HEK293 (cell line): ENCODE measurements around the gene MRPL36.

Experiments
- CTCF ChIA-PET: fragments of 350-600 bp; formaldehyde crosslinking; extraction: SDS; loops from one replicate; lab custom pipeline; 2021; ENCODE audit warnings: antibody characterized with exemption; lab: Yijun Ruan, JAX
- POLR2A ChIA-PET: fragments of 300-600 bp; formaldehyde crosslinking; extraction: SDS; loops from one replicate; lab custom pipeline; 2020; ENCODE audit warnings: antibody characterized with exemption, inconsistent platforms; lab: Yijun Ruan, JAX
- H3K27ac ChIP-seq: fragments of 200-500 bp; sonication (Bioruptor generic); 2 replicates; pipeline ENCODE4 v1.5.1; 2014; ENCODE audit warnings: low read depth, low read length, control low read depth, inconsistent platforms; ENCODE audit errors: extremely low read depth
- H3K36me3 ChIP-seq, 2 experiments: fragments of 200-500 bp in 1 of 2; sonication (Bioruptor generic) in 1 of 2; 1 replicate in 1 of 2; 2 replicates in 1 of 2; pipeline ENCODE4 v1.5.1; 2014 to 2017; ENCODE audit warnings: inconsistent platforms in 2 of 2, low read length in 2 of 2; ENCODE audit not compliant: control insufficient read depth in 2 of 2, insufficient read depth in 1 of 2
- H3K4me1 ChIP-seq: fragments of 200-500 bp; sonication (Bioruptor generic); 2 replicates; pipeline ENCODE4 v1.5.1; 2014; ENCODE audit warnings: mild to moderate bottlenecking, low read length, inconsistent platforms; ENCODE audit not compliant: control insufficient read depth, insufficient read depth
- H3K4me3 ChIP-seq: 2 replicates; pipeline ENCODE4 v1.5.1; 2011; ENCODE audit warnings: low read depth, mild to moderate bottlenecking, control low read depth, low read length, moderate library complexity
- H3K9me3 ChIP-seq: fragments of 200-500 bp; sonication (Bioruptor generic); 2 replicates; pipeline ENCODE4 v1.5.1; 2014; ENCODE audit warnings: low read depth, low read length, inconsistent platforms; ENCODE audit not compliant: control insufficient read depth, insufficient read depth
- MZF1 ChIP-seq: fragments of 450-650 bp; formaldehyde crosslinking; IDR thresholded peaks from 2 replicates; pipeline ENCODE4 v1.5.1; 2017; ENCODE audit warnings: missing biosample characterization, missing genetic modification characterization, borderline replicate concordance
- SALL2 ChIP-seq: fragments of 450-650 bp; formaldehyde crosslinking; IDR thresholded peaks from 2 replicates; pipeline ENCODE4 v1.5.0; 2017; ENCODE audit warnings: missing biosample characterization, mild to moderate bottlenecking, missing genetic modification characterization, borderline replicate concordance
- SETDB1 ChIP-seq: IDR thresholded peaks from one replicate; pipeline ENCODE4 v1.6.1; 2017; ENCODE audit warnings: mild to moderate bottlenecking, low read length, moderate library complexity, mixed read lengths; ENCODE audit not compliant: insufficient read length
- SP7 ChIP-seq: fragments of 450-650 bp; formaldehyde crosslinking; IDR thresholded peaks from 2 replicates; pipeline ENCODE4 v1.5.1; 2016; ENCODE audit warnings: missing biosample characterization, missing genetic modification characterization
- ZNF146 ChIP-seq: fragments of 450-650 bp; formaldehyde crosslinking; IDR thresholded peaks from 2 replicates; pipeline ENCODE4 v1.5.1; 2016; ENCODE audit warnings: missing biosample characterization, missing genetic modification characterization
- ZNF19 ChIP-seq: fragments of 450-650 bp; formaldehyde crosslinking; IDR thresholded peaks from 2 replicates; pipeline ENCODE4; 2016; ENCODE audit warnings: missing biosample characterization, missing genetic modification characterization, low read depth
- ZNF2 ChIP-seq: fragments of 450-650 bp; formaldehyde crosslinking; IDR thresholded peaks from 2 replicates; pipeline ENCODE4 v1.5.1; 2016; ENCODE audit warnings: missing biosample characterization, missing genetic modification characterization
- ZNF221 ChIP-seq: fragments of 450-650 bp; formaldehyde crosslinking; IDR thresholded peaks from 2 replicates; pipeline ENCODE4 v1.5.1; 2017; ENCODE audit warnings: missing biosample characterization, missing genetic modification characterization, borderline replicate concordance
- ZNF416 ChIP-seq: fragments of 450-650 bp; formaldehyde crosslinking; IDR thresholded peaks from 2 replicates; pipeline ENCODE4 v1.5.1; 2016; ENCODE audit warnings: missing biosample characterization, missing genetic modification characterization
- ZNF423 ChIP-seq: fragments of 450-650 bp; formaldehyde crosslinking; IDR thresholded peaks from 2 replicates; pipeline ENCODE4 v1.5.1; 2016; ENCODE audit warnings: missing biosample characterization, missing genetic modification characterization
- ZNF571 ChIP-seq: fragments of 450-650 bp; formaldehyde crosslinking; IDR thresholded peaks from 2 replicates; pipeline ENCODE4 v1.5.0; 2017; ENCODE audit warnings: missing biosample characterization, missing genetic modification characterization
- ZSCAN30 ChIP-seq: fragments of 450-650 bp; IDR thresholded peaks from 2 replicates; pipeline ENCODE4 v1.5.1; 2018; ENCODE audit warnings: missing biosample characterization, mild to moderate bottlenecking, missing genetic modification characterization, moderate library complexity
- TF ChIP-seq, protein P1 (sequence below): fragments of 450-650 bp; formaldehyde crosslinking; IDR thresholded peaks from 2 replicates; pipeline ENCODE4 v1.5.1; 2016; ENCODE audit warnings: missing biosample characterization, missing genetic modification characterization
- TF ChIP-seq, protein P2 (sequence below): fragments of 450-650 bp; formaldehyde crosslinking; IDR thresholded peaks from 2 replicates; pipeline ENCODE4 v1.5.1; 2016; ENCODE audit warnings: missing biosample characterization, missing genetic modification characterization

The MRPL36 gene

DNA sequence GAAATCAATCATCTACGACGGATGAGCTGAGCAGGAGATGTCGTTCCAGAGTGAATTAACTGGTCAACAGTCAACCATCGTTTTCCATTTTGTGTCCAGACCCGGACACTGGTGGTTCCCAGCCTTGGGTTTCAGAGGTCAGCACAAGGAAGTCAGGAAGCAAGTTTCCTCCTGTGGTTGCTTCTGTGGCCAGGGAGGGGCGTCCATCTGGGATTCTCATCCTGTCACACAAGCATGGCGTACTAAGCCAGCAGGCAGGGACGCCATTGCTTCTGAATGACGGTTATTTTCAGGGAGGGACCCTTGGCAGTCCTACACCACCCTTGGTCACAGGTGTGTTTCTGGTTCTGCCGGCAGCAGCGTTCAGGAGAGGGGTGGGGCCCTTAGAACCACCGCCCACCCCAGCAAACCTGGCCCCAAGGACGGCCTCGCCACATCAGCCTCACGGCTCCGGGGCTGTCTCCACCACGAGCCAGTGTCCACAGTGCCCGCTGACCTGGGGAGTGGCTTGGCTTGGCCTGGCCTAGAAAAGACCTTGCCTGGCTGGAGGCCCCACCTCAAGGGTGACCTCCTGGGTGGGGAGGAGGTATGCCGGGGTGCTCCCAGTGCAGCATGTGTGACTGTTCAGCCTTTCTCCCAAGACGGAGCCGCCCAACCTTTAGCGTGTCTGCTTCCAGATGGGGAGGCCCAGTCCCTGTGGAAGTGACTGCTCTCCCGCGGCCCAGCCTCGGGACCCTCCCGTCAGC is 26.8 kb upstream of the MRPL36 start:
- peaks cover 22 to 48% of the 10 kb centered on the region in 2 experiments for H3K36me3 ChIP-seq
- POLR2A ChIA-PET = no interaction called here
- H3K4me1 ChIP-seq = no peaks in the 10 kb centered on the region
- TF ChIP-seq ZNF416 (no peak), MZF1 (tag by site-specific recombination) (no peak), SALL2 (tag by site-specific recombination) (no peak), ZNF146 (tag by site-specific recombination) (no peak), SP7 (tag by site-specific recombination) (no peak), ZNF221 (tag by site-specific recombination) (no peak), ZNF2 (tag by site-specific recombination) (no peak), ZNF571 (tag by site-specific recombination) (no peak), SETDB1 (no peak), ZNF19 (tag by site-specific recombination) (no peak)
- TF ChIP-seq, protein P1, sequence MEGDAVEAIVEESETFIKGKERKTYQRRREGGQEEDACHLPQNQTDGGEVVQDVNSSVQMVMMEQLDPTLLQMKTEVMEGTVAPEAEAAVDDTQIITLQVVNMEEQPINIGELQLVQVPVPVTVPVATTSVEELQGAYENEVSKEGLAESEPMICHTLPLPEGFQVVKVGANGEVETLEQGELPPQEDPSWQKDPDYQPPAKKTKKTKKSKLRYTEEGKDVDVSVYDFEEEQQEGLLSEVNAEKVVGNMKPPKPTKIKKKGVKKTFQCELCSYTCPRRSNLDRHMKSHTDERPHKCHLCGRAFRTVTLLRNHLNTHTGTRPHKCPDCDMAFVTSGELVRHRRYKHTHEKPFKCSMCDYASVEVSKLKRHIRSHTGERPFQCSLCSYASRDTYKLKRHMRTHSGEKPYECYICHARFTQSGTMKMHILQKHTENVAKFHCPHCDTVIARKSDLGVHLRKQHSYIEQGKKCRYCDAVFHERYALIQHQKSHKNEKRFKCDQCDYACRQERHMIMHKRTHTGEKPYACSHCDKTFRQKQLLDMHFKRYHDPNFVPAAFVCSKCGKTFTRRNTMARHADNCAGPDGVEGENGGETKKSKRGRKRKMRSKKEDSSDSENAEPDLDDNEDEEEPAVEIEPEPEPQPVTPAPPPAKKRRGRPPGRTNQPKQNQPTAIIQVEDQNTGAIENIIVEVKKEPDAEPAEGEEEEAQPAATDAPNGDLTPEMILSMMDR (tag by site-specific recombination) = no peak
- TF ChIP-seq, protein P2, sequence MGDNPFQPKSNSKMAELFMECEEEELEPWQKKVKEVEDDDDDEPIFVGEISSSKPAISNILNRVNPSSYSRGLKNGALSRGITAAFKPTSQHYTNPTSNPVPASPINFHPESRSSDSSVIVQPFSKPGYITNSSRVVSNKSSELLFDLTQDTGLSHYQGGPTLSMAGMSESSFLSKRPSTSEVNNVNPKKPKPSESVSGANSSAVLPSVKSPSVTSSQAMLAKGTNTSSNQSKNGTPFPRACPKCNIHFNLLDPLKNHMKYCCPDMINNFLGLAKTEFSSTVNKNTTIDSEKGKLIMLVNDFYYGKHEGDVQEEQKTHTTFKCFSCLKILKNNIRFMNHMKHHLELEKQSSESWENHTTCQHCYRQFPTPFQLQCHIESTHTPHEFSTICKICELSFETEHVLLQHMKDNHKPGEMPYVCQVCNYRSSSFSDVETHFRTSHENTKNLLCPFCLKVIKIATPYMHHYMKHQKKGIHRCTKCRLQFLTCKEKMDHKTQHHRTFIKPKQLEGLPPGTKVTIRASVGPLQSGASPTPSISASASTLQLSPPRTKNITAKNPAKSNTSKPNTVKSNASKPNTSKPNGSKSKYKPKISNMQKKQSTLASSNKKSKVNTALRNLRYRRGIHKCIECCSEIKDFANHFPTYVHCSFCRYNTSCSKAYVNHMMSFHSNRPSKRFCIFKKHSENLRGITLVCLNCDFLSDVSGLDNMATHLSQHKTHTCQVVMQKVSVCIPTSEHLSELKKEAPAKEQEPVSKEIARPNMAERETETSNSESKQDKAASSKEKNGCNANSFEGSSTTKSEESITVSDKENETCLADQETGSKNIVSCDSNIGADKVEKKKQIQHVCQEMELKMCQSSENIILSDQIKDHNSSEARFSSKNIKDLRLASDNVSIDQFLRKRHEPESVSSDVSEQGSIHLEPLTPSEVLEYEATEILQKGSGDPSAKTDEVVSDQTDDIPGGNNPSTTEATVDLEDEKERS (tag by site-specific recombination) = no peak
- CTCF ChIA-PET = no interaction called here
- no peak overlapping the region for H3K27ac ChIP-seq
- H3K4me3 ChIP-seq = no peak overlapping the region
- no peaks in the 10 kb centered on the region for H3K9me3 ChIP-seq

DNA sequence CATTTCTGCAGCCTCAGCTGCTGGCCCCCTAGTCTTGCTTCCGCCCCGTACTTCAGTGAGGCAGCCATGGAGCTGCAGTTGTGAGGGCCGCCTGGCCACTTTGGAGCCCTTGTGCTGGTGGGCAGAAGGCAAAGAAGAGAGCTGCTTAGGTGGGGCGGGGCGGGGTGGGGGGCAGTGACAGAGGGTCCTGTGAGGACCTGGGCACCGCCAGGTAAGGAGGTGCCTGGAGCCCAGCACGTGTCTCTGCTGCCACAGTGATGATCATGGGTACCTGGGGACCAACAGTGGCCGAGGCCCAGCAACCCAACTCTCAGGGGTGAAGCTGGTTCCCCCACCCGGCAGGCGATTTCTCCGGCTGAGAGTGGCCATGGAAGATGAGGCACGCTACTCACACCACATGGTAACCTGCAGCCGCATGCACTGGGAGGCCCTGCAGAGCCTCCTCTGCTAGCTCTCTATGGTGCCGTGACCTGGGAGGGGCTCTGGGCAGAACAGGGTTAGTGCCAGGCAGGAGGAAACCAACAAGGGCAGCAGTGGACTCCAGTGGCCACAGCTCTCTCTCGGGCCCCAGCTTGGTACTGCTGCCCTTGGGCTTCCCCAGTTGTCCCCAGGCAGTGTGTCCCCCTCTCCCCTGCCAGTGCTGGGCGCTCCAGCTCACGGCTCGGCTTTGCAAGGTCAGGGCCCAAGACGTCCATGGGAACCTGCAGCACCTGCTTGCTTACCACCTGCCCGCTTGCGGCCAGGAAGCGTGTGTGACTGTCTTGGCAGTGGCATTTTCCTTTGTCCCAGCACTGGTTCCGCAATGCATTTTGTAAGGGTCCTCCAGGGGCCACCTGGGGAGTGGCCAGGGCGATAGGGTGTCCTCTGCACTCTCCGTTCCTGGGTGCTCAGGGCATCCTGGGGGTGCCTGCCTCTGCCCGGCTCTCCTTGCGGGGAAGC is 25.5 kb upstream of the MRPL36 start:
- CTCF ChIA-PET = interaction anchor here (1.1 kb wide), 1 partner anchor 184 kb away, joined by 3 read pairs; no protein-coding TSS in a partner anchor
- POLR2A ChIA-PET = no interaction called here
- TF ChIP-seq ZNF423 (tag by site-specific recombination) = no peak
- no peak for TF ChIP-seq ZSCAN30
- no peak for TF ChIP-seq ZNF221 (tag by site-specific recombination)
- TF ChIP-seq, all 188 proteins: peak for 0

More for the DNA sequence above, 25.5 kb upstream of the MRPL36 start:
- Histone ChIP-seq H3K4me1 (no peaks in the 10 kb centered on the region), H3K36me3 (peaks cover 23 to 60% of the 10 kb centered on the region in 2 experiments), H3K9me3 (no peaks in the 10 kb centered on the region), H3K4me3 (no peak overlapping the region), H3K27ac (no peak overlapping the region)
